Duodenal mucosa (tissue), 2 donors: ENCODE measurements around the gene SETDB1.
"Not testable (repeated sequence)": the region's sequence is repeated elsewhere in the genome, so short reads cannot be mapped to it uniquely, and the experiment has no call there.

Source experiments
- H3K27ac ChIP-seq: one replicate; pipeline ENCODE4 v1.7.0; 2013; ENCODE audit warnings: low read depth, low read length
- H3K27me3 ChIP-seq, 2 donors: one replicate each; pipeline ENCODE4 v1.7.0; 2013; ENCODE audit warnings: low read length in 2 of 2, control low read depth in 1 of 2; ENCODE audit not compliant: insufficient read depth in 2 of 2, control insufficient read depth in 1 of 2
- H3K36me3 ChIP-seq, 2 donors: one replicate each; pipeline ENCODE4 v1.7.0; 2013; ENCODE audit warnings: low read length in 2 of 2, control low read depth in 1 of 2; ENCODE audit not compliant: insufficient read depth in 2 of 2, control insufficient read depth in 1 of 2
- H3K4me1 ChIP-seq, 2 donors: one replicate each; pipeline ENCODE4 v1.7.0; 2013; ENCODE audit warnings: low read length in 2 of 2, control low read depth in 1 of 2; ENCODE audit not compliant: insufficient read depth in 2 of 2, control insufficient read depth in 1 of 2
- H3K4me3 ChIP-seq, 2 donors: one replicate each; pipeline ENCODE4 v1.7.0; 2013; ENCODE audit warnings: low read length in 2 of 2, low read depth in 1 of 2
- H3K9ac ChIP-seq, 2 donors: one replicate each; pipeline ENCODE4 v1.7.0; 2013; ENCODE audit warnings: low read length in 2 of 2, low read depth in 1 of 2
- H3K9me3 ChIP-seq, 2 donors: one replicate each; pipeline ENCODE4 v1.7.0; 2013; ENCODE audit warnings: low read length in 2 of 2, control low read depth in 1 of 2; ENCODE audit not compliant: control insufficient read depth in 1 of 2

SETDB1 gene

DNA sequence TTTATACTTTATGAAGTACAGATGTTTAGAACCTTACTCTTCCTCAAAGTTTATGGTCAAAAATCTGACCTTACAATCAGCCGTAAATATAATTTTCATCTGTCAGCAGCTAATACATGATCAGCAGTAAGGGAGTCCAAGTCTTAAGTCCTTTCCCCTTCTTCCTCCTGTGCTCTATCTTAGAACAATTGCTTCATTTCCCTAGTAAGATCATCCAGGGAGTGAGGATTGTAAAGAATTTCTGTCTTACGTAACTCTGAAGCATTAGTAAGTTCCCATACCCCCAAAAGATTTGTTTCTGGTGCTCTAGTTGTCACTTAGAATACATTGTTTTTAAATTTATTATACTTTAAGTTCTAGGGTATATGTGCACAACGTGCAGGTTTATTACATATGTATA is 2.1 kb downstream of the SETDB1 start:
- Histone ChIP-seq H3K36me3 (peaks cover 16 to 36% of the 10 kb centered on the region in 2 donors), H3K9ac (no peak overlapping the region), H3K27me3 (no peaks in the 10 kb centered on the region), H3K9me3 (peaks cover 3 to 6% of the 10 kb centered on the region in 2 donors), H3K4me3 (no peak overlapping the region), H3K27ac (no peak overlapping the region), H3K4me1 (peaks cover 7 to 8% of the 10 kb centered on the region in 2 donors)

DNA sequence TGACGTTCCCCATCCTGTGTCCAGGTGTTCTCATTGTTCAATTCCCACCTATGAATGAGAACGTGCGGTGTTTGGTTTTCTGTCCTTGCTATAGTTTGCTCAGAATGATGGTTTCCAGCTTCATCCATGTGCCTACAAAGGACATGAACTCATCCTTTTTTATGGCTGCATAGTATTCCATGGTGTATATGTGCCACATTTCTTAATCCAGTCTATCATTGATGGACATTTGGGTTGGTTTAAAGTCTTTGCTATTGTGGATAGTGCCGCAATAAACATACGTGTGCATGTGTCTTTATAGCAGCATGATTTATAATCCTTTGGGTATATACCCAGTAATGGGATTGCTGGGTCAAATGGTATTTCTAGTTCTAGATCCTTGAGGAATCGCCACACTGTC is 2.6 kb downstream of the SETDB1 start:
- H3K4me1 ChIP-seq, H3K9ac ChIP-seq, H3K4me3 ChIP-seq, H3K27me3 ChIP-seq, H3K27ac ChIP-seq, H3K9me3 ChIP-seq: not testable (repeated sequence)
- H3K36me3 ChIP-seq, result peaks cover 16 to 36% of the 10 kb centered on the region in 2 donors

DNA sequence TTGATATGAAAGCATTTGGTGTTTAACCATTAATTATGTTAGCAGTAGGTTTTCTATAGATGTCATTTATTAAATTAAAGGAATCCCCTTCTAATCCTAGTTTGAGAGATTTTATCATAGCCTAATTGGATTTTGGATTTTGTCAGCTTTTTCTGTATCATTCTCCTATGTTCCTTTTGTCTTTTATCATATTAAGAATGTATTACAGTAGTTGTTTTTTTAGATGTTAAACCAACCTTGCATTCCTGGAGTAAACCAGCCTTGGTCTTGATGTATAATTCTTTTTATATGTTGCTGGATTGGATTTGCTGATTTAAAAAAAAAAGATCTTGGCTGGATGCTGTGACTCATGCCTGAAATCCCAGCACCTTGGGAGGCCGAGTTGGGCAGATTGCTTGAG is 5.6 kb downstream of the SETDB1 start:
- Histone ChIP-seq H3K4me3 (no peak overlapping the region), H3K9ac (no peak overlapping the region), H3K36me3 (peaks cover 16 to 41% of the 10 kb centered on the region in 2 donors), H3K9me3 (peaks cover 3 to 6% of the 10 kb centered on the region in 2 donors), H3K27me3 (no peaks in the 10 kb centered on the region), H3K27ac (no peak overlapping the region), H3K4me1 (peaks cover 6 to 7% of the 10 kb centered on the region in 2 donors)

DNA sequence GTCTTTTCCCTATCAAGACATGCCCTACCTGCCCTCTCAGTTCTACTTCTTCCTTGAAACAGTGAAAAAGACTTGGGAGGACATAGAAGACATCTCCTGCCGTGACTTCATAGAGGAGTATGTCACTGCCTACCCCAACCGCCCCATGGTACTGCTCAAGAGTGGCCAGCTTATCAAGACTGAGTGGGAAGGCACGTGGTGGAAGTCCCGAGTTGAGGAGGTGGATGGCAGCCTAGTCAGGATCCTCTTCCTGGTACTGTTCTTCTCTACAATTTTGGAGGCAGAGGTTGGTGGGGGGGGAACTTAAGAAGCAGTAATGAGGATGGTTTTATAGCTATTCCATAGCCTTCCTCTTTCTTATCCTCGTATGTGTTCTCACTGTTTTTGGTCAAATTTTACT is 18.7 kb downstream of the SETDB1 start:
- peaks cover 39 to 88% of the 10 kb centered on the region in 2 donors for H3K36me3 ChIP-seq

DNA sequence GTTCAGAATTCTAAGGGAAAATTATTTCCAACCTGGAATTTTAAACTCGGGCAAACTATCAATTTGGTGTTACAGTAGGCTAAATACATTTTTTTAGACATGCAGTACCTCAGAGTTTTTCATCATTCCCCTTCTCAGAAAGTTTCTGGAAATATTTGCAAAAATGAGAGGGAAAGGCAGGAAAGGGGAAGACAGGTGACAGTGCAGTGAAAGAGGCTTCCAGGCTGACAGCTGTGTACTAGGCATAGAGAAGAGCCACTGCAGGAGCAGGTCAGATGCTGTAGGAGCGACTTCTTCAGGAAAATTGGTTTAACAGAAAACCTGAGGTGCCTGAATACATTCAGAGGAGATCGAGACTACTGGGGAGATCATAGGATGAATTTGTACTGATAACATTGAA is 28.5 kb downstream of the SETDB1 start:
- Histone ChIP-seq H3K9me3 (no peaks in the 10 kb centered on the region), H3K4me3 (no peak overlapping the region), H3K36me3 (peaks cover 35 to 71% of the 10 kb centered on the region in 2 donors), H3K9ac (no peak overlapping the region), H3K27me3 (no peaks in the 10 kb centered on the region), H3K27ac (no peak overlapping the region), H3K4me1 (no peaks in the 10 kb centered on the region)

More for the DNA sequence above, 18.7 kb downstream of the SETDB1 start:
- Histone ChIP-seq H3K4me1 (no peaks in the 10 kb centered on the region), H3K9ac (no peak overlapping the region), H3K9me3 (no peaks in the 10 kb centered on the region), H3K4me3 (no peak overlapping the region), H3K27me3 (no peaks in the 10 kb centered on the region), H3K27ac (no peak overlapping the region)

DNA sequence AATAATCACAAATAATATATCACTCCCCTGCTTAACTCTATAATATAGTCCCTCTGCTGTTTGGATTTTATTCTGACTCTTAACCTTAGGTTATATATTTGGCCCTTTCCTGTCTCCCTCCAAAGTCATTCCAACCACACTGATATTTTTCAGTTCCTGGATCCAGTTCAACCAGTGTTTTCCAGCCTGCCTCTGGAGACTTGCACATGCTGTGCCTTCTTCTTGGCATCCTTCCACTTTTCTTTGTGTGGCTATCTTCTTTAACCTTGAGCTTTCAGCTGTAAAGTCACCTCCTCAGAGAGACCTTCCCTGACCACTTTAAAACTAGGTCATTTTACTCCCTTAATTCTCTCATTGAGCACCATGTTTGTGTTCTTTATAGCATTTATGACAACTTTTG is 29.1 kb downstream of the SETDB1 start:
- H3K9ac ChIP-seq, result no peak overlapping the region
- no peaks in the 10 kb centered on the region for H3K4me1 ChIP-seq
- H3K4me3 ChIP-seq, result no peak overlapping the region
- H3K27me3 ChIP-seq, result no peaks in the 10 kb centered on the region
- no peaks in the 10 kb centered on the region for H3K9me3 ChIP-seq
- H3K36me3 ChIP-seq, result peaks cover 32 to 67% of the 10 kb centered on the region in 2 donors
- H3K27ac ChIP-seq, result no peak overlapping the region

DNA sequence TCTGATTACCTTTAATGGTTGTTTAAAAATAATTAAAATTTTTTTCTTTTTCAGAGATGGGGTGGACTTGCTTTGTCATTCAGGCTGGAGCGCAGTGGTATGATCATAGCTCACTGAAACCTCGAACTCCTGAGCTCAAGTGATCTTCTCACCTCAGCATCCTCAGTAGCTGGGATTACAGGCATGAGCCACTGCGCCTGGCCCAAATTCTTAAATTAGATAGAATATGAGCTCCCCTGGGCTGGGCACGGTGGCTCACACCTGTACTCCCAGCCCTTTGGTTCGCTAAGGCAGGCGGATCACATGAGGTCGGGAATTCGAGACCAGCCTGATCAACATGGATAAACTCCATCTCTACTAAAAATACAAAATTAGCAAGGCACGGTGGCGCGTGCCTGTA is 31.5 kb downstream of the SETDB1 start:
- H3K4me1 ChIP-seq, result no peaks in the 10 kb centered on the region
- no peaks in the 10 kb centered on the region for H3K9me3 ChIP-seq
- H3K27ac ChIP-seq, result no peak overlapping the region
- no peaks in the 10 kb centered on the region for H3K27me3 ChIP-seq
- no peak overlapping the region for H3K9ac ChIP-seq
- peaks cover 34 to 69% of the 10 kb centered on the region in 2 donors for H3K36me3 ChIP-seq
- no peak overlapping the region for H3K4me3 ChIP-seq

DNA sequence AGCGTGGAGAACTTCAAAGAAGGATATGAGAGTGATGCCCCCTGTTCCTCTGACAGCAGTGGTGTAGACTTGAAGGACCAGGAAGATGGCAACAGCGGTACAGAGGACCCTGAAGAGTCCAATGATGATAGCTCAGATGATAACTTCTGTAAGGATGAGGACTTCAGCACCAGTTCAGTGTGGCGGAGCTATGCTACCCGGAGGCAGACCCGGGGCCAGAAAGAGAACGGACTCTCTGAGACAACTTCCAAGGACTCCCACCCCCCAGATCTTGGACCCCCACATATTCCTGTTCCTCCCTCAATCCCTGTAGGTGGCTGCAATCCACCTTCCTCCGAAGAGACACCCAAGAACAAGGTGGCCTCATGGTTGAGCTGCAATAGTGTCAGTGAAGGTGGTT is 34.5 kb downstream of the SETDB1 start:
- Histone ChIP-seq H3K36me3 (peaks cover 49 to 75% of the 10 kb centered on the region in 2 donors), H3K4me3 (no peak overlapping the region), H3K27me3 (no peaks in the 10 kb centered on the region), H3K27ac (no peak overlapping the region), H3K9me3 (no peaks in the 10 kb centered on the region), H3K4me1 (no peaks in the 10 kb centered on the region), H3K9ac (no peak overlapping the region)

DNA sequence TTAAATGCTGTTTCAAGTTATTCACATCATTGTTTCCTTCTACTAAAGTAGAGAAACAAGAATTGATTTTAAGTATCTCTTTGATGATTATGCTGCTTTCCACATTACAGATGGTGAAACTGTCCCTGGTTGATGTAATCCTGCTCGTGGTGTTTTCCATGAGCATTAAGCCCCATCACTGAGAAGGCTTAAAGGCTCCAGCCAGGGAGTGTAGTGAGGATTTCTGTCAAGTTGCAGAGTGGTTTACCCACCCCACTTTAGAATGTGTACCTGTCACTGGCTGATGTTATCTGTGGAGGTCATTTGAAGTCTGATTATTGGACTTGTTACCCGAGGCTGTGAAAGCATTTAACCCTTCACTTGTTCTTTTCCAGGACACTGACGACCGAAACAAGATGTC is 35.6 kb downstream of the SETDB1 start:
- Histone ChIP-seq H3K9ac (no peak overlapping the region), H3K9me3 (no peaks in the 10 kb centered on the region), H3K27me3 (no peaks in the 10 kb centered on the region), H3K27ac (no peak overlapping the region), H3K4me3 (no peak overlapping the region), H3K4me1 (no peaks in the 10 kb centered on the region), H3K36me3 (peaks cover 56 to 84% of the 10 kb centered on the region in 2 donors)

DNA sequence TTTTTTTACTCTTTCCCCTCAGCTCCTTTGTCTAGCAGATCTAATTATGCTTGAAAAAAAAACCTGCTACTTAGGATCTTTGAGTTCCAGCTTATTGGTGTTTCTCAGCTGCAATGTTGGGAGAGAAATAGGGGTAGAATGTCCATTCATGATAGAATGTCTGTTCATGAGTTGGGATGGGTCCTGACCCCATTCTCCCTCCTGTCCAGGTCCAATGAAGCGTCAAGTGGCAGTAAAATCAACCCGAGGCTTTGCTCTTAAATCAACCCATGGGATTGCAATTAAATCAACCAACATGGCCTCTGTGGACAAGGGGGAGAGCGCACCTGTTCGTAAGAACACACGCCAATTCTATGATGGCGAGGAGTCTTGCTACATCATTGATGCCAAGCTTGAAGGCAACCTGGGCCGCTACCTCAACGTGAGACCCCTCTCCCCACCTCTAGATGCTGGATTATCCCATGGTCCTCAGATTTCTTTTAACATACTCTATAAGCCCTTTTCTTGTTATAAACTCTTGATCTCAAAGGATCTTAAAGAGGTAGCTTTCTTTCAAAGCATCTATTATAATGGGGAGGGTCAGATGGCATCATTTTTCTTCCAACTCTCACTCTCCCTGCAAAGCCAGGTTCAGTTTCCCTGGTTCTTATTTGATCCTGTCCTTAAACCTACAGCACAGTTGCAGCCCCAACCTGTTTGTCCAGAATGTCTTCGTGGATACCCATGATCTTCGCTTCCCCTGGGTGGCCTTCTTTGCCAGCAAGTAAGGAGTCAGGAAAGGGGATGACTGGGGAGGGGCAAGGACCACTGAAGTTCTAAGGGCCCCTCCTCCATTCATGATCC is 37.4 kb downstream of the SETDB1 start:
- H3K27ac ChIP-seq, result no peak overlapping the region
- H3K9me3 ChIP-seq, result no peaks in the 10 kb centered on the region

More for the DNA sequence above, 37.4 kb downstream of the SETDB1 start:
- H3K9ac ChIP-seq, result no peak overlapping the region
- H3K27me3 ChIP-seq, result no peaks in the 10 kb centered on the region
- no peak overlapping the region for H3K4me3 ChIP-seq
- no peaks in the 10 kb centered on the region for H3K4me1 ChIP-seq
- H3K36me3 ChIP-seq, result peaks cover 73 to 89% of the 10 kb centered on the region in 2 donors
